ENCODE results near the gene SEC31A.

The SEC31A gene

DNA sequence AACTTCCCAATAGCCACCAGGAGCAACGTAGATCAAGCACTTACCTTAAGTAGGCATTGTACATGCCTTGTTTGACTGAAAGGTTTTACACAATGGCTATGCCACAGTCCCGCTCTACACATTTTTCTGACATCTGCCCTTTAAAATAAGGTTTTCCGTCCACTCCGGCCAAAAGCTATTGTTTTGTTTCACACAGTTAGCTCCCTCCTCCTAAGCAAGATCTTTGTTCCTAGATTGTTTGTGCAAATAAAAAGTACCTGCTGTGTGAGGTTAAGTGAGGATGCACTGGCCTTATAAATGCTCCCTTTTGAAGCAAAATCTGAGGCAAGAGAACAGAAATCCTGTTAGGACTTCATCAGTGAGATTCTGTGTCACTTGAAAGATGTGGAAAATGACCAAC is 104.1 kb downstream of the SEC31A start:
- Histone ChIP-seq H3K27ac (ENCODE audit: low read length) (no peak overlapping the region), H3K9me3 (ENCODE audit: control insufficient read depth, low read depth, low read length) (no peaks in the 10 kb centered on the region), H3K27me3 (ENCODE audit: control insufficient read depth, insufficient read depth, low read length) (peaks cover 100% of the 10 kb centered on the region), H3K36me3 (ENCODE audit: control insufficient read depth, low read depth, low read length) (no peaks in the 10 kb centered on the region), H3K4me1 (ENCODE audit: control insufficient read depth, low read depth, low read length) (peaks cover 23% of the 10 kb centered on the region), H3K9ac (ENCODE audit: low read length) (no peak overlapping the region), H3K4me3 (ENCODE audit: low read length) (no peak overlapping the region)

DNA sequence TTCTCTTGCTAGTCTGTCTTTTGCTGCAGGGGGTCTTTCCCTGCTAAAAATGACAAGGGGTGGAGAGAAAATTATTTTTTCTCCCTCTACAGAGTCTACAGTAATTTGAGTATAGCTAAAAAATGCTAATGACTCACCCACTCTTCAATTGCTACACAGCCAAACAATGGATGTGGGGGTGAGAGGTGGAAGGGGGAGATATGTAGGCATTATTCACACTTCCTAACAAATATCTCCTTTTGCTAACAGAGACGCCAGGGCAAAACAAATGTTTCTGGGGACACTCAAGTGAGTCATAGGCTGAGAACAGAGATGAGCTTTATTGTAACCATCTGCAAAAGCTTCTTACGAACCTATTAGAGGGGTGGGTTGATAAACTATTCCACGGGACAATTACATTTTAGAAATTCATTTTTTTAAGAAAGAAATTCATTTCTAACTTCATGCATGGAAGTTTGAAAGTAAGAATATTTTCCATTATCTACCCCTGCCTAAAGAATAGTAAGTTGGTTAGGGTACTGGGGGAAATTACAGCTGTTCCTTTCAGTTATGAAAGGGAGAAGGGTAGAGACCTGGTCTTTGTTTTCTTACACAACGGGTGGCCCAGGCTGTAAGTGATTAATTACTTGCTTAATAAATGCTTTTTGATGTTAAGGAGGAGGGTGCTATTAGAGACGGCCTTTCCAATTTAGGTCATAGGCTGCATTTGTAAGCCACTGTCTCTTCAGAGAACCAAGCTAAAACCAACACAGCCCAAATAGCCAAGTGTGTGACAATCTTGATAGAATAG is 105.1 kb downstream of the SEC31A start:
- Histone ChIP-seq H3K4me3 (ENCODE audit: low read length) (peak overlapping the region; percentile 12), H3K27me3 (ENCODE audit: control insufficient read depth, insufficient read depth, low read length) (peaks cover 98% of the 10 kb centered on the region), H3K36me3 (ENCODE audit: control insufficient read depth, low read depth, low read length) (no peaks in the 10 kb centered on the region), H3K27ac (ENCODE audit: low read length) (no peak overlapping the region), H3K9me3 (ENCODE audit: control insufficient read depth, low read depth, low read length) (no peaks in the 10 kb centered on the region), H3K4me1 (ENCODE audit: control insufficient read depth, low read depth, low read length) (peaks cover 24% of the 10 kb centered on the region), H3K9ac (ENCODE audit: low read length) (no peak overlapping the region)

DNA sequence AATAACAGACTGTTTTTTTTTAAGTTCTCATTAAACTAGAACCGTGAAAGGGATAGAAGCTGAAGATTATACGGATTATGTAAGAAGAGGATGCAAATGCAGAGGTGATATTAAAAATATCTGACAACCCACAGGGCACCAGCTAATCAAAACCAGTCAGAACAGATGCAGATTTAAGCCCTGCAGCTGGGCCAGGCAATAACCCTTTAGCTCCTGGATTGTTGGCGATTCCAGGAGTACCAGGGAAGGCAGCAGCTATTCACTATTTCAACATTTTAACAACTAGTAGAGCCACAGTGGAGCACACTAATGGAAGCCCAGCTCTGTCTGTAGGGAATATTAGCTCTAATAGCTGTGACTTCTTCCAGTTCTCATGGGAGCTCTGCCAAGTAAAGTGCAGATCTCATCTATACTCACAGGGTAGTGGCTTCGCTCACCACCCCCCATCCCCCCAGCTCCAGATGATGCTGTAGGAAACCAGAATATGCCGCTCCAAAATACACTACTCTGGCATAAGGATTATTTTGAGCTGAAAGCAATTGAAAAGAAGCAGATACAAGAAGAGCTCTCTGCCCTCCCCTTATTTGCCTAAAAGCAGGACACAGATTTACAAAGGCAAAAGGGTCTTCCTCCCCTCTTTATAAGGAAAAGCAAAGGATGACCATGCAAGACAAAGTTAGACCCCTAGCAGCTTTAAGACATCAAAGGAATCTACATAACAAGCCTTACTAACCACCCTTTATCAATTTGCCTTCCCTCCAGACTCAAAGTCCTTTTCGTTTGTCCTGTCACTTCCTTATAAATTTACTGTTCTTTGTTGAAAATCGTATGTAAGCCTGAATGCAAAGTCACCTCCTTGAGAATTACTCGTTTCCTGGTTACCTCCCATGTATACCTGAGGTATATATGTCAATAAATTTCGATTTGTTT is 106.0 kb downstream of the SEC31A start:
- Histone ChIP-seq H3K9me3 (ENCODE audit: control insufficient read depth, low read depth, low read length) (no peaks in the 10 kb centered on the region), H3K36me3 (ENCODE audit: control insufficient read depth, low read depth, low read length) (no peaks in the 10 kb centered on the region), H3K27me3 (ENCODE audit: control insufficient read depth, insufficient read depth, low read length) (peaks cover 92% of the 10 kb centered on the region), H3K27ac (ENCODE audit: low read length) (no peak overlapping the region), H3K9ac (ENCODE audit: low read length) (no peak overlapping the region), H3K4me3 (ENCODE audit: low read length) (peak overlapping the region; percentile 12), H3K4me1 (ENCODE audit: control insufficient read depth, low read depth, low read length) (peaks cover 24% of the 10 kb centered on the region)

GRCh38 chr4:82782626-82783345 is 108.2 kb downstream of the SEC31A start:
- Histone ChIP-seq H3K4me3 (ENCODE audit: low read length) (no peak overlapping the region), H3K36me3 (ENCODE audit: control insufficient read depth, low read depth, low read length) (no peaks in the 10 kb centered on the region), H3K27me3 (ENCODE audit: control insufficient read depth, insufficient read depth, low read length) (peaks cover 77% of the 10 kb centered on the region), H3K9ac (ENCODE audit: low read length) (no peak overlapping the region), H3K27ac (ENCODE audit: low read length) (no peak overlapping the region), H3K4me1 (ENCODE audit: control insufficient read depth, low read depth, low read length) (peaks cover 24% of the 10 kb centered on the region), H3K9me3 (ENCODE audit: control insufficient read depth, low read depth, low read length) (no peaks in the 10 kb centered on the region)

GRCh38 chr4:82780752-82781231 is 110.2 kb downstream of the SEC31A start:
- H3K9me3 ChIP-seq (ENCODE audit: control insufficient read depth, low read depth, low read length), result no peaks in the 10 kb centered on the region
- H3K27me3 ChIP-seq (ENCODE audit: control insufficient read depth, insufficient read depth, low read length), result peaks cover 60% of the 10 kb centered on the region
- no peaks in the 10 kb centered on the region for H3K36me3 ChIP-seq (ENCODE audit: control insufficient read depth, low read depth, low read length)
- H3K27ac ChIP-seq (ENCODE audit: low read length), result no peak overlapping the region
- H3K4me1 ChIP-seq (ENCODE audit: control insufficient read depth, low read depth, low read length), result peaks cover 20% of the 10 kb centered on the region
- H3K4me3 ChIP-seq (ENCODE audit: low read length), result no peak overlapping the region
- H3K9ac ChIP-seq (ENCODE audit: low read length), result no peak overlapping the region

DNA sequence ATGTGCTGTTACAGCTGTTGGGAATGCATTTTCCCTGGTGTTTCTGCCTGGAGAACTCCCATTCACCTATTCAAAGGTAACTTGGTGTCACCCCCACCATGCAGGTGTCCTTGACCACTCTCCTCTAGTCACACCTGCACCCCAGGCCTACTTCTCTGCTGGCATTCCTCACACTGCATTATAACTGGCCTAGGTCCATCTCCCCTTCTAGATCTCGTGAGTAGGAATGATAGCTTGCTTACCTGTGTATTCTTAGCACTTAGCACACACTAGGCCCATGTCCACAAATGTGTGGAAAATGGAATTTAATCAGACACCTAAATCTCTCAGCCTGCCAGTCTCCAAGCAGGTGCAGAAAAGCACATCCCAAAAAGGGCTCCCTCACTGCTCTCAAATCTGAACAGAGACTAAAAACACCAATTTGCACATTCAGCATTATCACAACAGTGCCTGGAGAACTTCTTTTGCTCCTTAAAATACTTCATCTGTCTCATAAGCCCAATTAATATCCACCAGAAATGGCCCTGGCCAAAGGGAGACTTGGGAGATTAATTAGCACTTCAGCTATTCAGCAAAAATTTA is 110.7 kb downstream of the SEC31A start:
- Histone ChIP-seq H3K36me3 (ENCODE audit: control insufficient read depth, low read depth, low read length) (no peaks in the 10 kb centered on the region), H3K27ac (ENCODE audit: low read length) (no peak overlapping the region), H3K4me3 (ENCODE audit: low read length) (no peak overlapping the region), H3K4me1 (ENCODE audit: control insufficient read depth, low read depth, low read length) (peaks cover 15% of the 10 kb centered on the region), H3K9ac (ENCODE audit: low read length) (no peak overlapping the region), H3K27me3 (ENCODE audit: control insufficient read depth, insufficient read depth, low read length) (peaks cover 55% of the 10 kb centered on the region), H3K9me3 (ENCODE audit: control insufficient read depth, low read depth, low read length) (no peaks in the 10 kb centered on the region)

DNA sequence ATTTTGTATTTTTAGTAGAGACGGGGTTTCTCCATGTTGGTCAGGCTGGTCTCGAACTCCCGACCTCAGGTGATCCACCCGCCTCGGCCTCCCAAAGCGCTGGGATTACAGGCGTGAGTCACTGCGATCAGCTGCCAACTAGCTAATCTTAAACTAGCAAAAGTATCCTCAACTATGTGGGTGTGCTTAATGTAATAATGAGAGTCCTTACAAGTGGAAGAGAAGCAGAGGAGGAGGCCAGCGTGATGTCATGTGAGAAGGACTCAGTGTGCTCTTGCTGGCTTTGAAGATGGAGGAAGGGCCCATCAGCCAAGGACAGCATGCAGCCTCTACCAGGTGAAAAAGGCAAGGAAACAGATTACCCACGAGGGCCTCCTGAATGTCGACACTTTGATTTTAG is 111.9 kb downstream of the SEC31A start:
- Histone ChIP-seq H3K9me3 (ENCODE audit: control insufficient read depth, low read depth, low read length) (no peaks in the 10 kb centered on the region), H3K27ac (ENCODE audit: low read length) (no peak overlapping the region), H3K9ac (ENCODE audit: low read length) (no peak overlapping the region), H3K4me3 (ENCODE audit: low read length) (no peak overlapping the region), H3K27me3 (ENCODE audit: control insufficient read depth, insufficient read depth, low read length) (peaks cover 42% of the 10 kb centered on the region), H3K4me1 (ENCODE audit: control insufficient read depth, low read depth, low read length) (peaks cover 4% of the 10 kb centered on the region), H3K36me3 (ENCODE audit: control insufficient read depth, low read depth, low read length) (no peaks in the 10 kb centered on the region)

- H3K36me3 ChIP-seq (ENCODE audit: control insufficient read depth, low read depth, low read length), result no peaks in the 10 kb centered on the region
- H3K27me3 ChIP-seq (ENCODE audit: control insufficient read depth, insufficient read depth, low read length), result peaks cover 32% of the 10 kb centered on the region
- no peaks in the 10 kb centered on the region for H3K9me3 ChIP-seq (ENCODE audit: control insufficient read depth, low read depth, low read length)
- peaks cover 4% of the 10 kb centered on the region for H3K4me1 ChIP-seq (ENCODE audit: control insufficient read depth, low read depth, low read length)
- H3K9ac ChIP-seq (ENCODE audit: low read length), result no peak overlapping the region
- no peak overlapping the region for H3K27ac ChIP-seq (ENCODE audit: low read length)
- H3K4me3 ChIP-seq (ENCODE audit: low read length), result no peak overlapping the region
Observed at GRCh38 chr4:82777857-82778525, 113.0 kb downstream of the SEC31A start.

- Histone ChIP-seq H3K4me1 (ENCODE audit: control insufficient read depth, low read depth, low read length) (peaks cover 4% of the 10 kb centered on the region), H3K36me3 (ENCODE audit: control insufficient read depth, low read depth, low read length) (no peaks in the 10 kb centered on the region), H3K9ac (ENCODE audit: low read length) (no peak overlapping the region), H3K27me3 (ENCODE audit: control insufficient read depth, insufficient read depth, low read length) (peaks cover 22% of the 10 kb centered on the region), H3K27ac (ENCODE audit: low read length) (no peak overlapping the region), H3K9me3 (ENCODE audit: control insufficient read depth, low read depth, low read length) (no peaks in the 10 kb centered on the region), H3K4me3 (ENCODE audit: low read length) (no peak overlapping the region)
Observed at GRCh38 chr4:82776925-82777542, 113.9 kb downstream of the SEC31A start.

GRCh38 chr4:82775243-82775642 is 115.7 kb downstream of the SEC31A start:
- H3K9me3 ChIP-seq (ENCODE audit: control insufficient read depth, low read depth, low read length), result no peaks in the 10 kb centered on the region
- H3K36me3 ChIP-seq (ENCODE audit: control insufficient read depth, low read depth, low read length), result no peaks in the 10 kb centered on the region
- H3K4me3 ChIP-seq (ENCODE audit: low read length), result no peak overlapping the region
- peaks cover 12% of the 10 kb centered on the region for H3K27me3 ChIP-seq (ENCODE audit: control insufficient read depth, insufficient read depth, low read length)
- H3K4me1 ChIP-seq (ENCODE audit: control insufficient read depth, low read depth, low read length), result no peaks in the 10 kb centered on the region
- H3K9ac ChIP-seq (ENCODE audit: low read length), result no peak overlapping the region
- H3K27ac ChIP-seq (ENCODE audit: low read length), result no peak overlapping the region
